GM10266 (cell line): Measurements from ENCODE around the gene MT1M.

Experiments
- DNase-seq: peaks from one replicate; pipeline ENCODE4 v3.0.0; 2012; ENCODE audit errors: extremely low spot score
- TF ChIP-seq, protein P1 (sequence below): IDR thresholded peaks from 2 replicates; pipeline ENCODE4 v1.5.1; 2012; ENCODE audit warnings: mild to moderate bottlenecking, low read depth; ENCODE audit not compliant: control insufficient read depth, insufficient read depth; ENCODE audit errors: missing control alignments

Gene MT1M

DNA sequence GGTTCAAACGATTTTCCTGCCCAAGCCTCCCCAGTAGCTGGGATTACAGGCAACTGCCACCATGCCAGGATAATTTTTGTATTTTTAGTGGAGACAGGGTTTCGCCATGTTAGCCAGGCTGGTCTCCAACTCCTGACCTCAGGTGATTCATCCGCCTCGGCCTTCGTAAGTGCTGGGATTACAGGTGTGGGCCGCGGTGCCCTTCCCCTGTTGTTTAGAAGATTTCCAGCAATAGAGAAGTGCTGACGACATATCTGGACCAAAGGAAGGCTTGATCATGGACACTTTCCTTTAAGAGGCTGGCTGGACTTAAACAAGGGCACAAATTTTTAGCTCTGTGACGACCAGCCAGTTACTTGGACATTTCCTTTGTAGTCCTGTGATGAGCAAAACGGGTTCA is 1.3 kb upstream of the MT1M start:
- TF ChIP-seq, protein P1, sequence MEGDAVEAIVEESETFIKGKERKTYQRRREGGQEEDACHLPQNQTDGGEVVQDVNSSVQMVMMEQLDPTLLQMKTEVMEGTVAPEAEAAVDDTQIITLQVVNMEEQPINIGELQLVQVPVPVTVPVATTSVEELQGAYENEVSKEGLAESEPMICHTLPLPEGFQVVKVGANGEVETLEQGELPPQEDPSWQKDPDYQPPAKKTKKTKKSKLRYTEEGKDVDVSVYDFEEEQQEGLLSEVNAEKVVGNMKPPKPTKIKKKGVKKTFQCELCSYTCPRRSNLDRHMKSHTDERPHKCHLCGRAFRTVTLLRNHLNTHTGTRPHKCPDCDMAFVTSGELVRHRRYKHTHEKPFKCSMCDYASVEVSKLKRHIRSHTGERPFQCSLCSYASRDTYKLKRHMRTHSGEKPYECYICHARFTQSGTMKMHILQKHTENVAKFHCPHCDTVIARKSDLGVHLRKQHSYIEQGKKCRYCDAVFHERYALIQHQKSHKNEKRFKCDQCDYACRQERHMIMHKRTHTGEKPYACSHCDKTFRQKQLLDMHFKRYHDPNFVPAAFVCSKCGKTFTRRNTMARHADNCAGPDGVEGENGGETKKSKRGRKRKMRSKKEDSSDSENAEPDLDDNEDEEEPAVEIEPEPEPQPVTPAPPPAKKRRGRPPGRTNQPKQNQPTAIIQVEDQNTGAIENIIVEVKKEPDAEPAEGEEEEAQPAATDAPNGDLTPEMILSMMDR: no peak
- no peak for DNase-seq

DNA sequence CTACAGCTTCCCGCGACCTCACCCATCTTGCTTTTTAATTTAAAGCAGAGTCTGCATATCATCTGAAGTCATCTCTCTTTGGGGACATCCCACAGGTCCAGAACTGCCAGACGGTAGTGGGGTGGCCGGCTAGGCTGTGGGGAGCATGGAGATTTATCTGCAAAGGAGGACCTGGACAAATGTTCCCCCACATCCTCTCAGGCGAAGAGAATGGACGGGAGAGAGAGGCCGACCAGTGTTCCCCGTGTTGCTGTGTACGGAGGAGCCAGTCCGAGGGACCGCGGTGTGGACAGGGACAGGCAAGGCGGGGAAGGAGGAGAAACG is 665 bp upstream of the MT1M start:
- TF ChIP-seq, protein P1: no peak
- DNase-seq: no peak

DNA sequence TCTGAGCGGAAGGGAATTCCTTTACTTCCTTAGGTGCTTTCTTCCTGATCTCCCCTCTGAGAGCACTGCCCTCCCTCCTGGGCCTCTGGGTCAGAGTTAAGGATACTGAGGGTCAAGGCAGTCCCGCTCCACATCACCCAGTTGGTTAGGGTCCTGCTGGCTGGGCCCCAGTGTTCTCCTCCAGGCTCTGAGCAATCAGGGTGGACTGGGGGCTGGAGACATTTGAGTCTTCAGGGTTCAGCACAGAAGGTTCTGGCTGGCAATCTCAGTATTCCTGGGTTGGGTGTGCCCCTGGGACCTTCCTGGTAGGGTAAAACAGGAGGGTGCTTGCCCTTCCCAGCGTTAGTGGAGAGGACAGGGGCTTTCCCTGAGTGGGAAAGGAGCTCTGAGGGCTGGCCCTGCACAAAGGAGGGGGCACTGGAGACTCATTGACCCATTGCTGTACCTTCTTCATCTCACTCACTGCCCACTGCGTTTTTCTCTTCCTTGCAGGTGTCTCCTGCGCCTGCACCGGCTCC is 448 bp downstream of the MT1M start:
- DNase-seq: no peak
- TF ChIP-seq, protein P1: no peak

DNA sequence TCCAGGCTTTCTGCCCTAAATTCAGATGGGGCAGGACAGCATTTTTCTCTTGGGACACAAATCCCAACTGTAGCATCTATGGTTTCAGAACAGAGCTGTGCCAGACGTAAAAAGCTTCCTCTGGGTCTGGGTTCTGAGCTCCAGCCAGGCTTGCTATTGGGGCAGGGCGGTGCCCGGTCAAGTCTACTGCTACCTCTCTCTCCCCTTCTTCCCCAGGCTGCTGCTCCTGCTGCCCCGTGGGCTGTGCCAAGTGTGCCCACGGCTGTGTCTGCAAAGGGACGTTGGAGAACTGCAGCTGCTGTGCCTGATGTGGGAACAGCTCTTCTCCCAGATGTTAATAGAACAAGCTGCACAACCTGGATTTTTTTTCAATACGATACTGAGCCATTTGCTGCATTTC is 1.1 kb downstream of the MT1M start:
- no peak for DNase-seq

DNA sequence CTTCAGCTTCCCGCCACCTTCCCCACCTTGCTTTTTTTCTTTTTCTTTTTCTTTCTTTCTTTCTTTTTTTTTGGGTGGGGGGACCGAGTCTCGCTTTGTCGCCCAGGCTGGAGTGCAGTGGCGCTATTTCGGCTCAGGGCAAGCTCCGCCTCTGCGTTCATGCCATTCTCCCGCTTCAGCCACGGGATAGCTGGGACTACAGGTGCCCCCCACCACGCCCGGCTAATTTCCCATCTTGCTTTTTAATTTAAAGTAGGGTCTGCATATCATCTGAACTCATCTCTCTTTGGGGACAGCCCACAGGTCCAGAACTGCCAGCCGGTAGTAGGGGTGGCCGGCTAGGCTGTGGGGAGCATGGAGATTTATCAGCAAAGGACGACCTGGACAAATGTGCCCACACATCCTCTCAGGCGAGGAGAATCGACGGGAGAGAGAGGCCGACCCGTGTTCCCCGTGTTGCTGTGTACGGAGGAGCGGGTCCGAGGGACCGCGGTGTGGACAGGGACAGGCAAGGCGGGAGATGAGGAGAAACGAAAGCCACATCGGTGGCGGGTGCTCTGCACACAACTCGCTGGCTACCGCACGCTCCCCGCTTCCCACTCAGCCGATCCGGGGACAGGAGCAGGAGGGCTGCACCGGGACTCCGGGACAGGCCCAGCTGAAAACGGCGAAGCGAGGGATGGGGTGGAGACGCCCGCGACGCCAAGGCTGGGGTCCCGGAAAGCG is 2.4 kb downstream of the MT1M start:
- TF ChIP-seq, protein P1: no peak
- no peak for DNase-seq

More for the DNA sequence above, 1.1 kb downstream of the MT1M start:
- TF ChIP-seq, protein P1: no peak

DNA sequence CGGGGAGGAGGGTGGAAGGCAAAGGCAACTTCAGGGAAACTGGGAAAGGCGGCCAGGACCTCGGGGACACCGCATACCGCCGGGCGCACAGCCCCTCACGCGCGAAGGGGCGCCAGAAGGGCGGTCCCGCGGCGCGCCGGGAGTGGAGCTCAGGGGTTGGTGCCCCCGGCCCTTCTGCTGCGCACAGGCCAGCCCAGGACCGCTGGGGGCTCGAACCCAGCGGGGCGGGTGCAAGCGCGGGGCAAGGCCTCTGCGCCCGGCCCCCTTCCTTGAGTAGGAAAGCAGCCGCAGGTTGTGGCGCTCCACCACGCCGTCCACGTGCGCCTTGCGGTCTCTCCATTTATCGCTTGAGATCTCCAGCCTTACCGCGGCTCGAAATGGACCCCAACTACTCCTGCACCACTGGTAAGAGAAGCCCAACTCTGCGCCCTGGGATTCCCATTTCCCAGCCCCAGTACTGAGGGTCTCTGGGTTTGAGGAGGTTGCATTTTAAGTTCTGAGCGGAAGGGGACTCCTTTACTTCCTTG is 3.0 kb downstream of the MT1M start:
- DNase-seq: no peak
- TF ChIP-seq, protein P1: no peak
